GM18519 (cell line): ENCODE measurements around the gene UNC5A.
"Not testable (repeated sequence)": the region's sequence is repeated elsewhere in the genome, so short reads cannot be mapped to it uniquely, and the experiment has no call there.

Source experiments
- ATAC-seq: cut with Tn5 transposase; IDR thresholded peaks from one replicate; pipeline ENCODE4 v1.9.1; 2021; ENCODE audit warnings: mild to moderate bottlenecking, moderate library complexity; ENCODE audit not compliant: unreplicated experiment, low FRiP score

UNC5A gene

GRCh38 chr5:176860381-176860780 is 50.0 kb downstream of the UNC5A start:
- ATAC-seq = no peak

GRCh38 chr5:176861276-176861675 is 50.9 kb downstream of the UNC5A start:
- no peak for ATAC-seq

- ATAC-seq = no peak
Measured at GRCh38 chr5:176862330-176862995, 52.1 kb downstream of the UNC5A start.

- no peak for ATAC-seq
Measured at GRCh38 chr5:176863041-176863764, 52.8 kb downstream of the UNC5A start.

GRCh38 chr5:176863765-176864098 is 53.4 kb downstream of the UNC5A start:
- no peak for ATAC-seq

GRCh38 chr5:176864755-176865154 is 54.4 kb downstream of the UNC5A start:
- no peak for ATAC-seq

- ATAC-seq = no peak
Measured at GRCh38 chr5:176865964-176866363, 55.6 kb downstream of the UNC5A start.

- ATAC-seq = no peak
Measured at GRCh38 chr5:176866707-176867310, 56.5 kb downstream of the UNC5A start.

GRCh38 chr5:176868126-176868525 is 57.8 kb downstream of the UNC5A start:
- no peak for ATAC-seq

GRCh38 chr5:176868731-176869130 is 58.4 kb downstream of the UNC5A start:
- ATAC-seq = no peak

- ATAC-seq = no peak
Measured at GRCh38 chr5:176869501-176870109, 59.2 kb downstream of the UNC5A start.

- no peak for ATAC-seq
Measured at GRCh38 chr5:176870110-176870591, 59.8 kb downstream of the UNC5A start.

- not testable (repeated sequence) for ATAC-seq
Measured at GRCh38 chr5:176870644-176871043, 60.3 kb downstream of the UNC5A start.

- ATAC-seq = not testable (repeated sequence)
Measured at GRCh38 chr5:176872586-176872985, 62.2 kb downstream of the UNC5A start.

GRCh38 chr5:176873011-176873410 is 62.7 kb downstream of the UNC5A start:
- not testable (repeated sequence) for ATAC-seq

- no peak for ATAC-seq
Measured at GRCh38 chr5:176873541-176874172, 63.3 kb downstream of the UNC5A start.

- no peak for ATAC-seq
Measured at GRCh38 chr5:176874198-176874780, 63.9 kb downstream of the UNC5A start.

GRCh38 chr5:176875014-176875550 is 64.7 kb downstream of the UNC5A start:
- no peak for ATAC-seq

GRCh38 chr5:176875783-176876505 is 65.6 kb downstream of the UNC5A start:
- no peak for ATAC-seq
